ENCODE measurements around the gene BLM.
A peak's percentile ranks its signal among the peaks of the same experiment; 100 is the strongest.

The BLM gene

DNA sequence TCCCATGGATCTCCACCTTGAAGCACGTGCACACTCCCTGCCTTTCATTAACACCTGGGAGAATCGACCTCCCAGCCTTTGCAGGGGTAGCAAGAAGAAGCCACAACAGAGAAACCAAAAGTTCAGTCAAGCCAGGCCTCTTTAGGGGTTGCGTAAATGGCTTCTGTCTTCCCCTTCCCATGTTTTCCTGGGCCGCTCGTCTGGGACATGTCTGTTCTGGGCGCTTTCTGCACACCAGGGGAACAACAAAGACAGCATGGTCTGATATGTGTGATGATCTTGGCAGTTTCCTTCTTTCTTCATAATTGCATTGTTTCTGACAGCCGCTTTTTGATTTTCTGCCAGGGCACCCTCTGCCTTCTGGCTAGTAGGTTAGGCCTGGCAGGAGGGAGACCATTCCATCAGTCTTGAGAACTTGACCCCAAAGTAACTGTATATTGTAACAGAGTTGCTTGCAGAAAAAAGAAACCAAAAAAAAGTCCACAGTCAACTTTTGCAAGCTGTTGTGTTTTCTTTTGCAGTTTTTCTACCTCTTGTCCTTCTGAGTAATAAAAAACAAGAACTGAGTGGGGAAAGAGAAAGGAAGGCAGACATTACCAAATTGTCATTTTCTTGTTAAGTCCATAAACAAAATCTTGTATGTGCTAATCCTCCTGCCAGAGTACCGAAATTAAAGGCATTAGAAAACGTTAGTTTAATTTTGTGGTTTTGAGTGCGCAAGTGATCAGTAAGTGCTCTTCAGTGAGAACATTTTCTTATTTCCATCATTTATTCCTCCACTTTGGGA lies 95.2 kb downstream of the BLM start:
- DNase-seq (ENCODE audit: low spot score), result no peak
- in situ Hi-C loops (cut with MboI; ENCODE audit: low sequenced_read_pairs, unreplicated experiment), result no loop called here
- TF ChIP-seq, protein P1, sequence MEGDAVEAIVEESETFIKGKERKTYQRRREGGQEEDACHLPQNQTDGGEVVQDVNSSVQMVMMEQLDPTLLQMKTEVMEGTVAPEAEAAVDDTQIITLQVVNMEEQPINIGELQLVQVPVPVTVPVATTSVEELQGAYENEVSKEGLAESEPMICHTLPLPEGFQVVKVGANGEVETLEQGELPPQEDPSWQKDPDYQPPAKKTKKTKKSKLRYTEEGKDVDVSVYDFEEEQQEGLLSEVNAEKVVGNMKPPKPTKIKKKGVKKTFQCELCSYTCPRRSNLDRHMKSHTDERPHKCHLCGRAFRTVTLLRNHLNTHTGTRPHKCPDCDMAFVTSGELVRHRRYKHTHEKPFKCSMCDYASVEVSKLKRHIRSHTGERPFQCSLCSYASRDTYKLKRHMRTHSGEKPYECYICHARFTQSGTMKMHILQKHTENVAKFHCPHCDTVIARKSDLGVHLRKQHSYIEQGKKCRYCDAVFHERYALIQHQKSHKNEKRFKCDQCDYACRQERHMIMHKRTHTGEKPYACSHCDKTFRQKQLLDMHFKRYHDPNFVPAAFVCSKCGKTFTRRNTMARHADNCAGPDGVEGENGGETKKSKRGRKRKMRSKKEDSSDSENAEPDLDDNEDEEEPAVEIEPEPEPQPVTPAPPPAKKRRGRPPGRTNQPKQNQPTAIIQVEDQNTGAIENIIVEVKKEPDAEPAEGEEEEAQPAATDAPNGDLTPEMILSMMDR (IDR thresholded peaks at IDR 0.05; ENCODE audit: borderline replicate concordance, control extremely low read depth, extremely low read depth, insufficient read depth, missing control alignments), result no peak

DNA sequence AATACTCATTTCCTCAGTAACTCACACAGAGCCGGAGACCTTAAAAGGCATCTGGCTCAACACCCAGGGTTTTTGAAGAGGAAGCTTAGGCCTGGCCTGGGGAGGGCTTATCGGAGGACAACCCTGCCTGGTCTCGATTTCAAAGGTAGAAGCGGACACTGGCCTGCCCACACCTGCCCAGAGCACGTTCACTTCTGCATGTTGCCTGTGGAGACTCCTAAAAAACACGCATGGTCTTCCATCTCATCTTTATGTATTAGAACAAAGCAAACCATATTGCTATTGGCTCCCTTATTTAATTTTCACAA lies 95.8 kb downstream of the BLM start:
- in situ Hi-C loops (cut with MboI; ENCODE audit: low sequenced_read_pairs, unreplicated experiment), result no loop called here
- TF ChIP-seq, protein P1 (IDR thresholded peaks at IDR 0.05; ENCODE audit: borderline replicate concordance, control extremely low read depth, extremely low read depth, insufficient read depth, missing control alignments), result no peak
- no peak for DNase-seq (ENCODE audit: low spot score)

DNA sequence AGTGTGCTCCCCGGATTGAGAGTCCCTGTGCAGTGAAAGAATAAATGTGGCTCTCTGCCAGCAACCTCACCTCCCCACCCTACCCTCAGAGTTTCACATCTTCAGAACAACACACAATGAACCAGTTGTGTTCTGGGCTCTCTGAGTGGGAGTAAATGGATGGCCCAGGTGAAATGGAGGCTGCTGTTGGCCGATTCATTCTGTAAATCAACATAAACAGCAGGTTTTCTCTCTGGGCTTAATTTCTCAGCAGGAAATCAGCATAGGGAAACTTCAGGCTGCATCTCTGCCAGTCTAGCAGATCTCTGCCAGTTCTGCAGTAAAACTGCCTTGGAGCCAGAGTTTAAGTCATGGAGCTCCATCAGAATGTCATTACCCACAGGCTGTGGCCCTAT lies 96.6 kb downstream of the BLM start:
- no peak for DNase-seq (ENCODE audit: low spot score)
- TF ChIP-seq, protein P1 (IDR thresholded peaks at IDR 0.05; ENCODE audit: borderline replicate concordance, control extremely low read depth, extremely low read depth, insufficient read depth, missing control alignments), result no peak
- in situ Hi-C loops (cut with MboI; ENCODE audit: low sequenced_read_pairs, unreplicated experiment), result no loop called here

DNA sequence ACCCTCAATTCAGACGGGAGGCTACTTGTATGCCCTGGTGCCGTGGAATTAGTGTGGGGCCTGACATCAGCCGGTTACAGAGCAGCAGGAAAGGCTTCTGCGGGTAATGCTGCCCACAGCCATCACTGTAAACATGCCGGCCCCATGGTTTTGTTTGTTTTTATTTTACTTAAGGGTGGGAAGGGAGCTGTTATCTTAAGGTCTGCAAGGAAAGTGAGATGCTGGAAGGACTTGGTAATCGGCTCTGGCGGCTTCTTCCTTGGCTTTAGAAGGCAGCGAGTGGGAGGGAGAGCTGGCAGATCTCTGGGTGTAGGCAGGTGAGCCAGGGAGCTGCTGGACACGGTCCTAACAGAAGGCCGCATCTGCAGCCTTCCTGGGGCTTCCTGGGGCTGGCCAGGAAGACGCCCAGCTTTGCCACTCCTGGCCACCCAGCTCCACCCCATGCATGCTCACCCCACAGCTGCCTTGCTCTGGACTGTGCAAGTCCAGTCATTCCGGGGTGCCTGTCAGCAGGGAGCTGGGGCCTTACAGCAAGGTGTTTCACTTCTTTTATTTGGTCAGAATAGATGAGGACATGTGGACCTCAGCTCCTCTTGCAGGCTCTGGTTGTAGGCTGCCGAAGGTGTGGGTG lies 97.2 kb downstream of the BLM start:
- TF ChIP-seq, protein P1 (IDR thresholded peaks at IDR 0.05; ENCODE audit: borderline replicate concordance, control extremely low read depth, extremely low read depth, insufficient read depth, missing control alignments), result no peak
- in situ Hi-C loops (cut with MboI; ENCODE audit: low sequenced_read_pairs, unreplicated experiment), result no loop called here
- peak; percentile 58 for DNase-seq (ENCODE audit: low spot score)

DNA sequence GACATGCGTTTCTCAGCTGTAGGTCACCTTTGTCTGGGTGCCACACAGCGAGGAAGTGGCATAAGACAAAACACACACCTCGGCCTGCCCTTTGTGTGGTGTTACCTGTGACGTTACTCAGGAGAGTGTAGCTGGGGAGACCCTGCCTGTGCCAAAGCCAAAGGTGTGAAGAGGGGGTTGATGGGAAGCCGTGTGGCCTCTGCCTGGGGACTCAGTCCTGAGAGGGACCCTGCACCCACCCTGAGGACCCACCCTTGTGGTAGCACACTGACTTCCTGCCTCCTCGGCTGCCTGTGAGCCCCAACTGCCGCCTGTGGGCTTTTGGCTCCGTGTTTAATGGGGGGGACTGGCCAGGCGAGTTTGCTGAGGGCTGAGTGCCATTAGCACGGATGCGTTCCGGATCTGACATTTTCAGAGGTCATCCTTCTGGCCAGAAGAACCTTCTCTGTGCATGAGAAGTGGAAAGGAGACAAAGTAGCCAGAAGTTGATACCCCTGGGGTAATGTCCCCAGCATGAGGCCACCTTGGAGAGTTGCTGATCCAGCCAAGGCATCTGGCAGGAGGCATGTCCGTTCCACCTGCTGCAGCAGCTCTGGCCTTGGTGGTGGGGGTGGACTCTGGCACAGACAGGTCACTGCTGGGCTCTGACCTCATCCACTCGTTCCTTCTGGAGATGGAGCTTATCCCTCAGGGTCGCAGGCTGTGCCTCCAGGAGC lies 99.4 kb downstream of the BLM start:
- in situ Hi-C loops (cut with MboI; ENCODE audit: low sequenced_read_pairs, unreplicated experiment), result no loop called here

More for the DNA sequence above, 99.4 kb downstream of the BLM start:
- TF ChIP-seq, protein P1 (IDR thresholded peaks at IDR 0.05; ENCODE audit: borderline replicate concordance, control extremely low read depth, extremely low read depth, insufficient read depth, missing control alignments), result no peak
- DNase-seq (ENCODE audit: low spot score), result no peak
